Measurements from ENCODE around the gene UBXN11. TPM values are rescaled to one million over a fixed set of nuclear protein-coding genes. Genes with fewer than 3 reads are reported as not detected.
"Not testable (repeated sequence)": the region's sequence is repeated elsewhere in the genome, so short reads cannot be mapped to it uniquely, and the experiment has no call there.

Gene UBXN11
- total RNA-seq, 1 donor from 2014 or later = 3.6 TPM

DNA sequence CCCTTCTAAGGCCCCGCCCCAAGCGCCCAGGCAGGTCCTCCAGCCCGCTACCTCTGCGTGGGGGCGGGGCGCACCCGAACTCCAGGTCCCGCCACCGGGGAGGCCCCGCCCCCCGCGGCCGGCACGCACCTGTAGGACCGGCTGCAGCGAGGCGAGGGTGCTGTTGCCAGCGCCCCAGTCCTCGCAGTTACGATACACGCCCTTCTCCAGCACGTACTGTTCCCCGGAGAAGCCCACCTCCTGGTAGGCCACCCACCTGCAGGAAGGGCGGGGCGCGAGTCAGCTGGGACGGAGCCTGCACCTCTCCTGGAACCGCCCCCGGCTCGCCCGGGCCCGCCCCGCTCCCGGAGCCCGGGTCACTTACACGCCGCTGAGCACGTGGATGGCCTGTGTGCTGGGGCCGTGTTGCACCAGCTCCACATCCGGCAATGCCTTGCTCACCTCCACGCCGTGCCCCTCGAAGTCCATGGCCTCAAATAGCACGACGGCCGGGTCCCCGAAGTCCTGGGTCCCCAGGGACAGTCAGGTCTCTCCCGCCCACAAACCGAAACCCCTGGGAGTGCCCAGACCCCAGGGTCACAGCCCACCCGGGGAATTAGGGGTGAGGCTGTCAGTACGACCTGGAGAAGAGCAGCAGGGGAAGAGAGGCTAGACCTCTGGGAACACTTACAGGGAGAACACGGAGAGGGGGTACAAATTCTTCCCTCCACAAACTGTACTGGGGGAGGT is 30.2 kb upstream of the UBXN11 start:
- DNase-seq = peak; percentile 11

GRCh38 chr1:26335774-26336476 is 29.5 kb upstream of the UBXN11 start:
- no peak for DNase-seq

GRCh38 chr1:26333312-26333711 is 26.9 kb upstream of the UBXN11 start:
- DNase-seq = not testable (repeated sequence)

DNA sequence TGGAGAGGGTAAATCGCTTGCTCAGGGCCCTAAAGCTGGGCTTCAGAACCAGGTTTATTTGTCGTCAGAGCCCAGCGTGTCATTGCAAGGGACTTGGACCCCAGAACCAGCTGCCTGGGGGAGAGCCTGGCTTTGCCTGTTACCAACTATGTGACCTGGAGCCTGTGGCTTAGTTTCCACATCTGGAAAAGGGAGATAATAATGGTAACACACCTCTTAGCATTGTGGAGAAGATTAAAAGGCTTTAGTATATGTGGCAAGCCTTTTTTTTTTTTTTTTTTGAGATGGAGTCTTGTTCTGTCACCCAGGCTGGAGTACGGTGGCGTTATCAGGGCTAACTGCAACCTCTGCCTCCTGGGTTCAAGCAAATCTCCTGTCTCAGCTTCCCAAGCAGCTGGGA is 23.8 kb upstream of the UBXN11 start:
- no peak for DNase-seq

DNA sequence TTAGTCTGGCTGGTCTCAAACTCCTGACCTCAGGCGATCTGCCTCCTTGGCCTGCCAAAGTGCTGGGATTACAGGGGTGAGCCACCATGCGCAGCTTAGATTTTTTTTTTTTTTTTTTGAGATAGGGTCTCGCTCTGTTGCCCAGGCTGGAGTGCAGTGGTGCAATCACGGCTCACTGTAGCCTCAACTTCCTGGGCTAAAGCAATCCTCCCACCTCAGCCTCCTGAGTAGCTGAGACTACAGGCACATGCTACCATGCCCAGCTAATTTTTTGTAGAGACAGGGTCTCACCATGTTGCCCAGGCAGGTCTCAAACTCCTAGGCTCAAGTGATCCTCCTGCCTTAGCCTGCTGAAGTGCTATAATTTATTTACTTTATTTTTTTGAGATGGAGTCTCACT is 22.9 kb upstream of the UBXN11 start:
- DNase-seq = not testable (repeated sequence)

- no peak for DNase-seq
Observed at GRCh38 chr1:26328597-26328996, 22.2 kb upstream of the UBXN11 start.

GRCh38 chr1:26327956-26328362 is 21.5 kb upstream of the UBXN11 start:
- no peak for DNase-seq

DNA sequence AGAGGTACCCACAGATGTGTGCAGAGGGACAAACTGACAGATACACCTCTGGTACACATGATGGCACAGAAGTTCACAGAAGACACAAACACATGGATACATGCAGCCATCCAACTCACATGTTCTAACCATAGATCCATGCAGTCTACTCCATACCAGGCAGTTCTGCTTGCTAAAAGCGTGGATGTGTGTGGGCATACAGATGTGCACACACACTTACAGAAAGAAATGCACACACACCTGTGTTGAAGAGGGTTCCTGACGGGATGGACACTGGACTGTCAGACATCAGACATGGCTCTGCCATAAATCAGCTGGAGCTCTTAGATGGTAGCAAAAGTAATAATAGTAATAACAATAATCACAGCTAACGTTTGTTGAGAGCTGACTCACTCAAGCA is 18.1 kb upstream of the UBXN11 start:
- DNase-seq = no peak

DNA sequence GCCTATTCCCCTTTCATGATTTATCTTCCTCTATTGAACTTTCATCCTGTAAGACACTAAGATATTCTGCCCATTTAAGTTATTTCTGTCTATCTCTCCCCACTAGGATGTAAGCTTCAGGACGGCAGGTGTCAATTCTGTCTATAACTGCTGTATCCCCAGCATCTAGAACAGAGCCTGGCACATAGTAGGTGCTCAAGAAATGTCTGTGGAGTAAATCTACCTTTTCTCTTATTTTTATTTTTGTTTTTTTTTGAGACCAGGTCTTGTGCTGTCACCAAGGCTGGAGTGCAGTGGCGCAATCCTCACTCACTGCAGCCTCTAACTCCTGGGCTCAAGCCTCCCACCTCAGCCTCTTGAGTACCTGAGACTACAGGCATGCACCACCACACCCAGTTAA is 16.9 kb upstream of the UBXN11 start:
- no peak for DNase-seq

- no peak for DNase-seq
Observed at GRCh38 chr1:26322042-26322331, 15.6 kb upstream of the UBXN11 start.

GRCh38 chr1:26321315-26322041 is 15.0 kb upstream of the UBXN11 start:
- DNase-seq = peak; percentile 90

DNA sequence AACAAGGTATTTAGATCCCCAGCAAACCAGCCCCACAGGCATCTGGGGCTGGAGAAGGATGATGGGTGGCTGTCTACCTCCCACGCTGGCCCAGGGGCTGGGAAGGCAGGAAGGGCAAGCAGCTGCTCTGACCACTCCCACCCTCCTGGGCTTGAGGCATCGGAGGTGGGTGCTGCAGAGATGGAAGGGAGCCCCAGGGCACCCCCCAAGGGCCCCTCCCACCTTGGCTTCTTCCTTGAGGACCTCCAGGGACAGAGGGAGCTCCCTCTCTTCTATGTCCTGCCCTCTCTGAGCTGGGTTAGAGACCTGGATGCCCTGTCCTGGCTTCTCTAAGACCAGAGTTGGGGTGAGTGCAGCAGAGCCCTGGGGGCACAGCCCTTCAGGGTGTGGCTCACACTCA is 14.5 kb upstream of the UBXN11 start:
- no peak for DNase-seq

DNA sequence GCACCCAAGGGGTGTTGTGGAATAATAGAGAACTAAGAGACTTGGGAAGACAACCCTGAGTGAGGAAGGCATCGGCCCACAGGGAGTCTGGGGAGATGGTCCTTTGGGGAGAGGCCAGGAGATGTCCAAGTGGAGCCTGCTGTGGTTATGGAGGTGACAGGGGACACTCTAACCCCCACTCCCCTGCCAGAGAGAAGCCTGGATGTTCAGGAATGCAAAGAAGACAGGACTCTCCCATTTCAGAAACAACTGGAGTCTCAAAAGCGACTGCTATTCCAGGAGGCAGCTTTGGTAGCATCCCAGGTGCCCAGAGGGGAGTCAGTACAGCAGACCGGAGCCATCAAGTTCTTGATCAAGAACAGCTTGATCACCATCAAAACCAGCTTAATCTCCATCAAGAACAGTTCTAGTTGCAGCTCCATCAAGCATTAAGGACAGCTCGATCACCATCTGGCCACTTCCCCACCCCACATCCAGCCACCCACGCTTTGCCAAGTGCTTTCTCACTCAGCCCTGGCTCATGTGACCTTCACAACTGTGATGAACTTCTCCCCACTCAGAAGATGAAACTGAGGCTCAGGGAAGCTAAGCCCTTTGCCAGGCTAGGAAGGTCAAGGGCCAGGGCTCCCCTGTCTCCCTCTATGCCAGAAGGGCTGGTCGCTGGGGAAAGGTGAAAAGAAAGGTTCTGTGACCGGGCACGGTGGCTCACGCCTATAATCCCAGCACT is 12.1 kb upstream of the UBXN11 start:
- DNase-seq = no peak

DNA sequence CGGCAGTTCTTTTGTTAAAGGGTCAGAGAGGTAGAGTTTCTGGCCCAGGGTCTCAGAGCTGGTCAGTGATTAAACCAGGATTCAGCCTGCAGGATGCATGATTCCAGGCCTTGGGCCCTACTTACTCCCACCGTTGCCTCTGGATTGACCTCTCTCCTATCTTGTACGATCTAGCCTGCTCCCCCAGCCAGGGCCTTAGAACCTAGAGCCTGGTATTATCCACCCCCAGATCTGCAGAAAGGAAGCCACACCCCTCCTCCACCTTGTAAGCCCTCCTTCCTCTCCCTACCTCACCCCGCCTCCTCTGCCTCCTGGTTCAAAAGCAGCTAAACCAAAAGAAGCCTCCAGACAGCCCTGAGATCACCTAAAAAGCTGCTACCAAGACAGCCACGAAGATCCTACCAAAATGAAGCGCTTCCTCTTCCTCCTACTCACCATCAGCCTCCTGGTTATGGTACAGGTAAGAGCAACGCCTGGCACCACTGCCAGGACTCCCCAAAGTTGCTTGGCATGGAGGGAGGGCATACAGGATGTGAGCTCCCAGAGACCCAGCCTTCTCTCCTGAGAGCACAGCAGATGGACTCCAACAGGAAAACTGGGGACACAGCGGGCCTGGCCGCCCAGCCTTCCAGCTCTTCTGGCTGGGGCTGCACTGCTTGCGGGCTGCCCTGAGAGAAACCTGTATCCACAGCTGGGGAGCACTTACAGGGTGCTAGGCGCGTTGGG is 11.3 kb upstream of the UBXN11 start, which contains the start of gene CD52:
Gene CD52 (plus strand): TSS at position 347 of the 726 bp plus-strand sequence. CDS start 60 bp downstream, at position 407.
- no peak for DNase-seq

DNA sequence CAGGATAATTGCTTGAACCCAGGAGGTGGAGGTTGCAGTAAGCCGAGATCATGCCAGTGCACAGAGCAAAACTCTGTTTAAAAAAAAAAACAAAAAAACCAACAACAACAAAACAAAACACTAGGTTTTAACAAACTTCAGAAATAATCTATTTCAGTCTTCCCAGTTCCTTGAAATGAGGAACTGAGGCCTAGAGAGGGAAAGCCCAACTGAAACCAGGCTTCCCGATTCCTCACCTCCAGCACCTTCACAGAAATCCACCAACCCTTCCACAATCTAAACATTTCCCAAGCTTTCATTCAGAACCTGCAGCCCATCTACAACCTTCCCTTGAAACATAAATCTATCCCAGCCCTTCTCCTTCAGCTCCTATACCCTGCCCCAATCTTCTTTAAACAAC is 10.7 kb upstream of the UBXN11 start:
- no peak for DNase-seq

DNA sequence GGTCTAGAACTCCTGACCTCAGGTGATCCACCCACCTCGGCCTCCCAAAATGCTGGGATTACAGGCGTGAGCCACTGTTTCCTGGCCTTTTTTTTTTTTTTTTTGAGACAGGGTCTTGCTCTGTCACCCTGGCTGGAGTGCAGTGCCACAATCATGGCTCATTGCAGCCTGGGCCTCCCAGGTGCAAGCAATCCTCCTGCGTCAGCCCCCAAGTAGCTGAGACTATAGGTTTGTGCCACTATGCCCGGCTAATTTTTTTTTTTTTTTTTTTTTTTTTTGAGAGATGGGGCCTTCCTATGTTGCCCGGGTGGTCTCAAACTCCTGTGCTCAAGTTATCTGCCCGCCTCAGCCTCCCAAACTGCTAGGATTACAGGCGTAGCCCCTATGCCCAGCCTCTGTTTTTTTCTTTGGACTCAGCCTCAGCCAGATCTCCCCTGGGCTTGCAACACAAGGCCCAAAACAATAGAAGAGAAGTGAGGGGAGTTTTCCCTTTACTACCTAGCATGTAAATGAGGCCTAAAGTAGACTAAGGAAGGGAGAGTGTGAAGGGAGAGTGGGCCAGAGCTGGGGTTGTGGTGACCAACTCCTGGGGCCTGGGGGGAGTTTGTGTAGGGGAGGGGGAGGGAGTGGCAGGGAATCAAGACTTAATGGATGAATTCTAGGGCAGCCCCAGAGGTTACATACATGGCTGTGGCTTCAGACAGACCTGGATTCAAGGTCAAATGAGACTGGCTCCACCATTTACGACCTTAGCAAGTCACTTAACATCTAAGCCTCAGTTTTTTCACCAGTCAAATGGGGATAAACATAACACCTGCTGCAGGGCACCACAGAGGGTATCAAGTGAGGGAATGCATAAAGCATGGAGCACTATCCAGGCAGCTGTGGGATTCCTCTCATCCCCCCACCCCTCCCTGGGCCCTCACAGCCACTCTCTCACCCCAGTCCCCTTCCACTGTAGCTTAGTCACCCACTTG is 9.7 kb upstream of the UBXN11 start:
- no peak for DNase-seq

DNA sequence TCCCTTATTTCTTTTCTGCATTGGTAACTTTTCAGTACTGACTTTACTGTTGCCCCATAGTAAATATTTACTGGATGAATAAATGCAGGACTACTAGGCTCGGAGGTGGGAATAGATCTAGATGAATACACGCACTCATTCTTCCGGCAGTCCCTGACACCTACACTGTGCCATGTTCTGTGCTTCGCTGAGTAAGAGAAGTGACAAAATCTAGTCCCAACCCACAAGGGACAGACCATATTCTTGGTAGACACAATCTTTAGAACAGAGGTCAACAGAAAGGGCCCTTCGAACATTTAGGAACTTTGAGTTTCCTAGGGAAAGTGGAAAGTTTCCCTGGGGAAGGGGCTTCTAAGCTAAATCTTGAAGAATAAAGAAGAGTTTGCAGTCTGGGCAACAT is 8.1 kb upstream of the UBXN11 start:
- DNase-seq = no peak

DNA sequence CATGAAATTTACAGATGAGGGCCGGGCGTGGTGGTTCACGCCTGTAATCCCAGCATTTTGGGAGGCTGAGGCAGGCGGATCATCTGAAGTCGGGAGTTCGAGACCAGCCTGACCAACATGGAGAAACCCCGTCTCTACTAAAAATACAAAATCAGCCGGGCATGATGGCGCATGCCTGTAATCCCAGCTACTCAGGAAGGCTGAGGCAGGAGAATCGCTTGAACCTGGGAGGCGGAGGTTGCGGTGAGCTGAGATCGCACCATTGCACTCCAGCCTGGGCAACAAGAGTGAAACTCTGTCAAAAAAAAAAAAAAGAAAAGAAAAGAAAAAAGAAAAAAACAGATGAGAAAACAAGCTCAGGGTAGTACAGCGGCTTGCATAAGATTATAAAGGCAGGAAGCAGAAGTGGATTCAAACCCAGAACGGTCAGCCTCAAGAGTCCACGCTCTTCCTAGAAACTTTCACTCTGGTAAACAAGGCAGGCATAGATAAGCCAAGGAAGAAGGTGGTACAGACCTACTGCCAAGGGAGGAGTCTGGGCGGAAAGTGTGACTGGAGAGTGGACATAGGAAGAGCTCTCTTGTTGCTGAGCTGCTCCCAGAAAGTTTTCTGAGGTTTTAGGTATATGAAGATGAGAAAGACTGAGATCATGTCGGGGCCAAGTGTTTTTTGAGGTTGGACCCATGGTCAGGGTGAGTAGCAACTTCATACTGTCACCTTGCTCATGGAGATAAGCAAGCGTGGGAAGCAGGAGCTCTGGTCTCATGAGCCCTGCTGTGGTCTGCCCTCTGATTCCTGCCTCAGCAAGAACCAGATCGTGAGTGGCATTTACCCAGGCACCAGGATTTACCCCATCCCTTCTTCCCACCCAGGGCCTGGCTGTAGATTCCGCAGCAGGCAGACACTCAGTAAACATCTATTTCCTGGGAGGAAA is 1.8 kb upstream of the UBXN11 start:
- DNase-seq = not testable (repeated sequence)

- no peak for DNase-seq
Observed at GRCh38 chr1:26307363-26307781, 936 bp upstream of the UBXN11 start.

Data from dermis blood vessel endothelial cell (primary cell).